H1 (cell line): Measurements from ENCODE around the gene UQCC3. TPM values are rescaled to one million over a fixed set of nuclear protein-coding genes. Genes with fewer than 3 reads are reported as not detected.
A peak's percentile ranks its signal among the peaks of the same experiment; 100 is the strongest.

Source experiments
- CTCF ChIP-seq, 3 experiments: IDR thresholded peaks; 1 replicate in 2 of 3; 2 replicates in 1 of 3; pipeline versions ENCODE4 v1.5.1 to v1.6.1; 2011; ENCODE audit warnings: low read length in 3 of 3, mild to moderate bottlenecking in 3 of 3, inconsistent platforms in 2 of 3, low read depth in 1 of 3, moderate library complexity in 1 of 3; ENCODE audit not compliant: insufficient read depth in 1 of 3; ENCODE audit errors: control extremely low read depth in 1 of 3
- polyA plus RNA-seq, 7 experiments: library from polyadenylated mRNA; depleted of rRNA in 3 of 7; stranded (reverse) in 5 of 7; unstranded in 2 of 7; fragments of >200 nt in 5 of 7; fragments of 200-250 nt in 2 of 7; gene quantifications; 1 replicate in 5 of 7; 2 replicates in 1 of 7; 4 replicates in 1 of 7; pipeline versions ENCODE4 v1.2.1 to v1.2.3, GENCODE V29; 2011 to 2013; ENCODE audit warnings: missing spikeins in 2 of 7, mixed read lengths in 2 of 7
- total RNA-seq: library from RNA; stranded (reverse); fragmentation: NEBNext Ultra II Directional; extraction: Animal tissue kit (Norgen Biotek cat#: 25700); gene quantifications from 2 replicates; pipeline ENCODE4 v1.2.1, GENCODE V29; 2021

Gene UQCC3
- total and polyA plus RNA-seq, 2 of the 8 experiments (the other 6 are each of a cell fraction or from before 2014, with no cell fraction given): 14.2 to 15.7 TPM

- TF ChIP-seq CTCF (IDR thresholded peaks at IDR 0.05; ENCODE audit: control extremely low read depth in 1 of 3, insufficient read depth in 1 of 3, low read depth in 1 of 3, low read length in 3 of 3): peak; percentile 76 to 89 (median 81)
These were observed 23.1 kb downstream of the UQCC3 start (continued) for GRCh38 chr11:62694455-62695167.
